Measurements from ENCODE around the gene NPLOC4.

Gene NPLOC4

GRCh38 chr17:81665205-81666091, 28.5 kb upstream of the NPLOC4 start:
- TF ChIP-seq SPI1 (IDR thresholded peaks at IDR 0.05; ENCODE audit: borderline replicate concordance, low read depth) = no peak
- TF ChIP-seq REST (IDR thresholded peaks at IDR 0.05; ENCODE audit: insufficient replicate concordance, low read depth) = peak; percentile 4
- DNase-seq (ENCODE audit: low read depth in 1 of 2, low spot score in 1 of 2) = peak; percentile 60 to 62
- peak overlapping the region; percentile 93 for H3K4me3 ChIP-seq (replicated peaks; ENCODE audit: insufficient read depth, low read length)
- peak overlapping the region; percentile 93 for H3K27ac ChIP-seq (replicated peaks)
- H3K27me3 ChIP-seq (ENCODE audit: insufficient read depth, poor library complexity, severe bottlenecking) = no peaks in the 10 kb centered on the region

- no peak for DNase-seq (ENCODE audit: low read depth in 1 of 2, low spot score in 1 of 2)
- H3K4me3 ChIP-seq (replicated peaks; ENCODE audit: insufficient read depth, low read length) = no peak overlapping the region
- no peak overlapping the region for H3K27ac ChIP-seq (replicated peaks)
- H3K27me3 ChIP-seq (ENCODE audit: insufficient read depth, poor library complexity, severe bottlenecking) = no peaks in the 10 kb centered on the region
- TF ChIP-seq GABPA (IDR thresholded peaks at IDR 0.05; ENCODE audit: low read depth) = no peak
- no peak for TF ChIP-seq POLR2AphosphoS5 (IDR thresholded peaks at IDR 0.05; ENCODE audit: low read depth)
- TF ChIP-seq REST (IDR thresholded peaks at IDR 0.05; ENCODE audit: insufficient replicate concordance, low read depth) = no peak
- TF ChIP-seq CTCF (IDR thresholded peaks at IDR 0.05; ENCODE audit: insufficient read depth, low read length) = no peak
- no peak for TF ChIP-seq SPI1 (IDR thresholded peaks at IDR 0.05; ENCODE audit: borderline replicate concordance, low read depth)
These were observed 27.1 kb upstream of the NPLOC4 start for GRCh38 chr17:81664051-81664470.

- no peak overlapping the region for H3K27ac ChIP-seq (replicated peaks)
- H3K4me3 ChIP-seq (replicated peaks; ENCODE audit: insufficient read depth, low read length) = no peak overlapping the region
- TF ChIP-seq CTCF (IDR thresholded peaks at IDR 0.05; ENCODE audit: insufficient read depth, low read length) = no peak
- no peak for DNase-seq (ENCODE audit: low read depth in 1 of 2, low spot score in 1 of 2)
- H3K27me3 ChIP-seq (ENCODE audit: insufficient read depth, poor library complexity, severe bottlenecking) = no peaks in the 10 kb centered on the region
These were observed 25.1 kb upstream of the NPLOC4 start for GRCh38 chr17:81662002-81662401.

- Histone ChIP-seq H3K27ac (replicated peaks) (no peak overlapping the region), H3K27me3 (ENCODE audit: insufficient read depth, poor library complexity, severe bottlenecking) (no peaks in the 10 kb centered on the region), H3K4me3 (replicated peaks; ENCODE audit: insufficient read depth, low read length) (no peak overlapping the region)
- TF ChIP-seq GABPA (IDR thresholded peaks at IDR 0.05; ENCODE audit: low read depth) = no peak
- no peak for TF ChIP-seq REST (IDR thresholded peaks at IDR 0.05; ENCODE audit: insufficient replicate concordance, low read depth)
- no peak for TF ChIP-seq CTCF (IDR thresholded peaks at IDR 0.05; ENCODE audit: insufficient read depth, low read length)
- DNase-seq (ENCODE audit: low read depth in 1 of 2, low spot score in 1 of 2) = no peak
These were observed 23.5 kb upstream of the NPLOC4 start for GRCh38 chr17:81660441-81660840.

Measured in HL-60 (cell line).